SKM-1 treated with dmso at 0.1 percent for 144 hours (cell line): ENCODE measurements around the gene SPAAR.

ENCODE experiments used
- DNase-seq: peaks from one replicate; lab custom pipeline; 2025; ENCODE audit not compliant: unreplicated experiment; lab: John Stamatoyannopoulos, UW

Gene SPAAR

GRCh38 chr9:35945341-35946018, 36.2 kb downstream of the SPAAR start:
- DNase-seq, result peak; percentile 43

GRCh38 chr9:35948451-35948850, 39.2 kb downstream of the SPAAR start:
- DNase-seq, result no peak

- DNase-seq, result no peak
These were observed 39.6 kb downstream of the SPAAR start for GRCh38 chr9:35948901-35949318.

- no peak for DNase-seq
These were observed 42.4 kb downstream of the SPAAR start for GRCh38 chr9:35951736-35952135.

- no peak for DNase-seq
These were observed 43.4 kb downstream of the SPAAR start for GRCh38 chr9:35952526-35953191.

- DNase-seq, result peak; percentile 64
These were observed 45.8 kb downstream of the SPAAR start for GRCh38 chr9:35954942-35955546.

GRCh38 chr9:35956651-35957050, 47.4 kb downstream of the SPAAR start:
- DNase-seq, result no peak

GRCh38 chr9:35958104-35958837, 49.0 kb downstream of the SPAAR start, which contains the start of gene OR2S2:
Gene OR2S2 (minus strand): TSS chr9:35958154. CDS start chr9:35958098, 56 bp downstream.
- no peak for DNase-seq

GRCh38 chr9:35960039-35960655, 50.9 kb downstream of the SPAAR start:
- no peak for DNase-seq
